ENCODE measurements around the gene KBTBD13. TPM values are rescaled to one million over a fixed set of nuclear protein-coding genes. Genes with fewer than 3 reads are reported as not detected.
A peak's percentile ranks its signal among the peaks of the same experiment; 100 is the strongest.

KBTBD13 gene
- total RNA-seq, 3 donors from 2014 or later (not counting 1 experiment from before 2014, with no cell fraction given) = not detected

- H3K27me3 Mint-ChIP-seq (ENCODE audit: low read depth in 2 of 2) = peaks cover 0 to 3% of the 10 kb centered on the region in 2 donors
- Histone ChIP-seq H3K27me3 (ENCODE audit: control insufficient read depth, insufficient read depth, low read length) (no peaks in the 10 kb centered on the region), H3K4me1 (ENCODE audit: control insufficient read depth, insufficient read depth, low read length) (peaks cover 10% of the 10 kb centered on the region), H3K27ac (ENCODE audit: low read length) (no peak overlapping the region), H3K36me3 (ENCODE audit: control insufficient read depth, insufficient read depth, low read length) (no peaks in the 10 kb centered on the region), H3K4me3 (ENCODE audit: low read length) (no peak overlapping the region), H3K9me3 (ENCODE audit: control insufficient read depth, insufficient read depth, low read length) (no peaks in the 10 kb centered on the region)
- DNase-seq = no peak
- no peak for ATAC-seq
- no peak overlapping the region for H3K4me3 Mint-ChIP-seq
- H3K27ac Mint-ChIP-seq = no peak overlapping the region
- no peak for TF ChIP-seq CTCF (IDR thresholded peaks at IDR 0.05)
- no peaks in the 10 kb centered on the region for H3K9me3 Mint-ChIP-seq
- peaks cover 12 to 14% of the 10 kb centered on the region in 2 donors for H3K4me1 Mint-ChIP-seq
- no peaks in the 10 kb centered on the region for H3K36me3 Mint-ChIP-seq
- WGBS (ENCODE audit: insufficient coverage) = no CpG with 5 or more reads among the region's 2 CpGs
- intact Hi-C loops (cut with micrococcal nuclease) = no loop called here
Observed at GRCh38 chr15:65048241-65048640, 28.3 kb upstream of the KBTBD13 start.

- peak overlapping the region; percentile 66 to 81 for H3K27ac Mint-ChIP-seq
- intact Hi-C loops (cut with micrococcal nuclease) = no loop called here
- ATAC-seq (peak; percentile 92 to 99 (median 98)), DNase-seq (peak; percentile 76 to 95)
- no peaks in the 10 kb centered on the region for H3K36me3 ChIP-seq (ENCODE audit: control insufficient read depth, insufficient read depth, low read length)
- H3K27me3 ChIP-seq (ENCODE audit: control insufficient read depth, insufficient read depth, low read length) = no peaks in the 10 kb centered on the region
- H3K4me3 Mint-ChIP-seq = peak overlapping the region; percentile 79
- no peak for TF ChIP-seq CTCF (IDR thresholded peaks at IDR 0.05)
- no peak overlapping the region for H3K27ac ChIP-seq (ENCODE audit: low read length)
- H3K27me3 Mint-ChIP-seq (ENCODE audit: low read depth in 2 of 2) = peaks cover 0 to 3% of the 10 kb centered on the region in 2 donors
- H3K4me1 Mint-ChIP-seq = peaks cover 12 to 14% of the 10 kb centered on the region in 2 donors
- H3K4me3 ChIP-seq (ENCODE audit: low read length) = peak overlapping the region; percentile 6
- WGBS (ENCODE audit: insufficient coverage) = under 1% methylated on average over 19 of the region's 19 CpGs
- peaks cover 10% of the 10 kb centered on the region for H3K4me1 ChIP-seq (ENCODE audit: control insufficient read depth, insufficient read depth, low read length)
- H3K9me3 Mint-ChIP-seq = no peaks in the 10 kb centered on the region
- no peaks in the 10 kb centered on the region for H3K9me3 ChIP-seq (ENCODE audit: control insufficient read depth, insufficient read depth, low read length)
- H3K36me3 Mint-ChIP-seq = no peaks in the 10 kb centered on the region
Observed at GRCh38 chr15:65049418-65049840, 27.1 kb upstream of the KBTBD13 start.

GRCh38 chr15:65050270-65050669, 26.3 kb upstream of the KBTBD13 start:
- ATAC-seq (no peak), DNase-seq (no peak)
- Mint-ChIP-seq H3K27ac (peak overlapping the region; percentile 16 to 81), H3K9me3 (no peaks in the 10 kb centered on the region), H3K27me3 (ENCODE audit: low read depth in 2 of 2) (peaks cover 0 to 3% of the 10 kb centered on the region in 2 donors), H3K4me1 (peaks cover 12 to 14% of the 10 kb centered on the region in 2 donors), H3K4me3 (peak overlapping the region; percentile 49), H3K36me3 (no peaks in the 10 kb centered on the region)
- H3K9me3 ChIP-seq (ENCODE audit: control insufficient read depth, insufficient read depth, low read length) = no peaks in the 10 kb centered on the region
- WGBS (ENCODE audit: insufficient coverage) = 50% methylated on average over 3 of the region's 4 CpGs
- H3K27ac ChIP-seq (ENCODE audit: low read length) = no peak overlapping the region
- H3K4me3 ChIP-seq (ENCODE audit: low read length) = no peak overlapping the region
- no peaks in the 10 kb centered on the region for H3K27me3 ChIP-seq (ENCODE audit: control insufficient read depth, insufficient read depth, low read length)
- intact Hi-C loops (cut with micrococcal nuclease) = no loop called here
- H3K36me3 ChIP-seq (ENCODE audit: control insufficient read depth, insufficient read depth, low read length) = no peaks in the 10 kb centered on the region
- H3K4me1 ChIP-seq (ENCODE audit: control insufficient read depth, insufficient read depth, low read length) = peaks cover 10% of the 10 kb centered on the region
- TF ChIP-seq CTCF (IDR thresholded peaks at IDR 0.05) = no peak

GRCh38 chr15:65051266-65051665, 25.3 kb upstream of the KBTBD13 start:
- H3K9me3 Mint-ChIP-seq = no peaks in the 10 kb centered on the region
- H3K4me3 ChIP-seq (ENCODE audit: low read length) = no peak overlapping the region
- TF ChIP-seq CTCF (IDR thresholded peaks at IDR 0.05) = no peak
- 95% methylated on average over 2 of the region's 2 CpGs for WGBS (ENCODE audit: insufficient coverage)
- ATAC-seq (no peak), DNase-seq (no peak)
- intact Hi-C loops (cut with micrococcal nuclease) = no loop called here
- H3K9me3 ChIP-seq (ENCODE audit: control insufficient read depth, insufficient read depth, low read length) = no peaks in the 10 kb centered on the region
- H3K27ac Mint-ChIP-seq = peak overlapping the region in 1 of 2 donors; percentile 63
- H3K36me3 ChIP-seq (ENCODE audit: control insufficient read depth, insufficient read depth, low read length) = no peaks in the 10 kb centered on the region
- H3K4me1 Mint-ChIP-seq = peaks cover 12 to 14% of the 10 kb centered on the region in 2 donors
- H3K27me3 ChIP-seq (ENCODE audit: control insufficient read depth, insufficient read depth, low read length) = no peaks in the 10 kb centered on the region
- H3K4me1 ChIP-seq (ENCODE audit: control insufficient read depth, insufficient read depth, low read length) = peaks cover 10% of the 10 kb centered on the region
- no peaks in the 10 kb centered on the region for H3K36me3 Mint-ChIP-seq
- H3K27ac ChIP-seq (ENCODE audit: low read length) = no peak overlapping the region
- peaks cover 0 to 3% of the 10 kb centered on the region in 2 donors for H3K27me3 Mint-ChIP-seq (ENCODE audit: low read depth in 2 of 2)
- H3K4me3 Mint-ChIP-seq = no peak overlapping the region

Measured in natural killer cell (primary cell).